HG03432 (cell line): ENCODE measurements around the gene PLEKHD1.

ENCODE experiments used
- ATAC-seq: cut with Tn5 transposase; IDR thresholded peaks from one replicate; pipeline ENCODE4 v1.9.1; 2021; ENCODE audit warnings: mild to moderate bottlenecking, moderate library complexity; ENCODE audit not compliant: unreplicated experiment

PLEKHD1 gene

GRCh38 chr14:69543341-69544115 is 59.0 kb downstream of the PLEKHD1 start:
- no peak for ATAC-seq

- no peak for ATAC-seq
Measured at GRCh38 chr14:69547701-69548348, 63.3 kb downstream of the PLEKHD1 start.

- ATAC-seq, result no peak
Measured at GRCh38 chr14:69548566-69548965, 64.0 kb downstream of the PLEKHD1 start.

GRCh38 chr14:69551511-69551910 is 67.0 kb downstream of the PLEKHD1 start:
- no peak for ATAC-seq

- no peak for ATAC-seq
Measured at GRCh38 chr14:69553252-69553651, 68.7 kb downstream of the PLEKHD1 start.

- ATAC-seq, result no peak
Measured at GRCh38 chr14:69554500-69554899, 70.0 kb downstream of the PLEKHD1 start.

- ATAC-seq, result no peak
Measured at GRCh38 chr14:69558774-69559173, 74.2 kb downstream of the PLEKHD1 start.

- no peak for ATAC-seq
Measured at GRCh38 chr14:69559581-69560011, 75.1 kb downstream of the PLEKHD1 start.

- ATAC-seq, result no peak
Measured at GRCh38 chr14:69560826-69561225, 76.3 kb downstream of the PLEKHD1 start.

- ATAC-seq, result no peak
Measured at GRCh38 chr14:69561893-69562292, 77.4 kb downstream of the PLEKHD1 start.

- no peak for ATAC-seq
Measured at GRCh38 chr14:69567563-69567962, 83.0 kb downstream of the PLEKHD1 start.

- ATAC-seq, result no peak
Measured at GRCh38 chr14:69569859-69570258, 85.3 kb downstream of the PLEKHD1 start.

- ATAC-seq, result no peak
Measured at GRCh38 chr14:69570836-69571330, 86.4 kb downstream of the PLEKHD1 start.

- ATAC-seq, result no peak
Measured at GRCh38 chr14:69571449-69572029, 87.0 kb downstream of the PLEKHD1 start.

- ATAC-seq, result no peak
Measured at GRCh38 chr14:69572030-69572840, 87.7 kb downstream of the PLEKHD1 start.

GRCh38 chr14:69572841-69573135 is 88.3 kb downstream of the PLEKHD1 start:
- ATAC-seq, result no peak

GRCh38 chr14:69573205-69573830 is 88.8 kb downstream of the PLEKHD1 start:
- ATAC-seq, result no peak

GRCh38 chr14:69573831-69574262 is 89.3 kb downstream of the PLEKHD1 start:
- ATAC-seq, result no peak

GRCh38 chr14:69574263-69574953 is 89.9 kb downstream of the PLEKHD1 start, which contains the start of gene CCDC177:
CCDC177 (minus strand) TSS chr14:69574871; CDS start chr14:69573622, 1,249 bp downstream.
- ATAC-seq, result no peak

- no peak for ATAC-seq
Measured at GRCh38 chr14:69574954-69575295, 90.4 kb downstream of the PLEKHD1 start.
